Measurements from ENCODE around the gene CEP112. TPM values are rescaled to one million over a fixed set of nuclear protein-coding genes. Genes with fewer than 3 reads are reported as not detected.

The CEP112 gene
- total and polyA plus RNA-seq, 9 of the 15 experiments (the other 6 are each of a cell fraction or from before 2014, with no cell fraction given): 0.84 TPM; not detected in 8

- TF ChIP-seq, protein P1, sequence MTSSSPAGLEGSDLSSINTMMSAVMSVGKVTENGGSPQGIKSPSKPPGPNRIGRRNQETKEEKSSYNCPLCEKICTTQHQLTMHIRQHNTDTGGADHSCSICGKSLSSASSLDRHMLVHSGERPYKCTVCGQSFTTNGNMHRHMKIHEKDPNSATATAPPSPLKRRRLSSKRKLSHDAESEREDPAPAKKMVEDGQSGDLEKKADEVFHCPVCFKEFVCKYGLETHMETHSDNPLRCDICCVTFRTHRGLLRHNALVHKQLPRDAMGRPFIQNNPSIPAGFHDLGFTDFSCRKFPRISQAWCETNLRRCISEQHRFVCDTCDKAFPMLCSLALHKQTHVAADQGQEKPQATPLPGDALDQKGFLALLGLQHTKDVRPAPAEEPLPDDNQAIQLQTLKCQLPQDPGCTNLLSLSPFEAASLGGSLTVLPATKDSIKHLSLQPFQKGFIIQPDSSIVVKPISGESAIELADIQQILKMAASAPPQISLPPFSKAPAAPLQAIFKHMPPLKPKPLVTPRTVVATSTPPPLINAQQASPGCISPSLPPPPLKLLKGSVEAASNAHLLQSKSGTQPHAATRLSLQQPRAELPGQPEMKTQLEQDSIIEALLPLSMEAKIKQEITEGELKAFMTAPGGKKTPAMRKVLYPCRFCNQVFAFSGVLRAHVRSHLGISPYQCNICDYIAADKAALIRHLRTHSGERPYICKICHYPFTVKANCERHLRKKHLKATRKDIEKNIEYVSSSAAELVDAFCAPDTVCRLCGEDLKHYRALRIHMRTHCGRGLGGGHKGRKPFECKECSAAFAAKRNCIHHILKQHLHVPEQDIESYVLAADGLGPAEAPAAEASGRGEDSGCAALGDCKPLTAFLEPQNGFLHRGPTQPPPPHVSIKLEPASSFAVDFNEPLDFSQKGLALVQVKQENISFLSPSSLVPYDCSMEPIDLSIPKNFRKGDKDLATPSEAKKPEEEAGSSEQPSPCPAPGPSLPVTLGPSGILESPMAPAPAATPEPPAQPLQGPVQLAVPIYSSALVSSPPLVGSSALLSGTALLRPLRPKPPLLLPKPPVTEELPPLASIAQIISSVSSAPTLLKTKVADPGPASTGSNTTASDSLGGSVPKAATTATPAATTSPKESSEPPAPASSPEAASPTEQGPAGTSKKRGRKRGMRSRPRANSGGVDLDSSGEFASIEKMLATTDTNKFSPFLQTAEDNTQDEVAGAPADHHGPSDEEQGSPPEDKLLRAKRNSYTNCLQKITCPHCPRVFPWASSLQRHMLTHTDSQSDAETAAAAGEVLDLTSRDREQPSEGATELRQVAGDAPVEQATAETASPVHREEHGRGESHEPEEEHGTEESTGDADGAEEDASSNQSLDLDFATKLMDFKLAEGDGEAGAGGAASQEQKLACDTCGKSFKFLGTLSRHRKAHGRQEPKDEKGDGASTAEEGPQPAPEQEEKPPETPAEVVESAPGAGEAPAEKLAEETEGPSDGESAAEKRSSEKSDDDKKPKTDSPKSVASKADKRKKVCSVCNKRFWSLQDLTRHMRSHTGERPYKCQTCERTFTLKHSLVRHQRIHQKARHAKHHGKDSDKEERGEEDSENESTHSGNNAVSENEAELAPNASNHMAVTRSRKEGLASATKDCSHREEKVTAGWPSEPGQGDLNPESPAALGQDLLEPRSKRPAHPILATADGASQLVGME (CRISPR knock-in tag; IDR thresholded peaks at IDR 0.05): no peak
- no peak for TF ChIP-seq ZNF197 (CRISPR knock-in tag; IDR thresholded peaks at IDR 0.05; ENCODE audit: low read depth)
- no peak for TF ChIP-seq ZNF79 (CRISPR knock-in tag; IDR thresholded peaks at IDR 0.05; ENCODE audit: low read depth)
Observed at GRCh38 chr17:65820811-65821210, 371.1 kb downstream of the CEP112 start (continued).

DNA sequence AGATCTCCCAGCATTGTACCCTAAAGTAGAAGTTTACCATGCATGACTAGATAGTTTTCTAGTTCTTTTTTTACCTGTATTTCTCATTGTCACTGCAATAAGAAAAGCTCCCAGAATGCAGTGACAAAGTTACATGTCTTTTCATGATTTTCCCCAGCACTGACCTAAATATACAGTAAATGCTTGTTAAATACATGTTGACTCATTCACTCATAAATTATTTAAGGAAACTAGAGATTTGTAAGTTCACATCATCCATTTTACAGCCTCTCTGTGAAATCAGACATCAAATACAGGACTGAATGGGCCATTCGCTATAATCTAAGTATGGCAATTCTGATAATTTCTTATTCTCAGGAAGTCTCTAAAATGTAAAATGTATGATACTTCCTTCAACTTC is 371.6 kb downstream of the CEP112 start:
- ATAC-seq (no peak), DNase-seq (ENCODE audit: extremely low read depth in 1 of 4, low spot score in 3 of 4) (no peak), FAIRE-seq (no peak)
- BruUV-seq (replicated peaks): no TSS peak
- H2AFZ ChIP-seq (ENCODE audit: low read depth, low read length): no peak overlapping the region
- H3K9ac ChIP-seq (ENCODE audit: insufficient read depth in 1 of 2, low read depth in 2 of 2, low read length in 2 of 2): no peak overlapping the region
- H3K79me2 ChIP-seq (ENCODE audit: control insufficient read depth, insufficient read depth, low read length): no peaks in the 10 kb centered on the region
- ChIA-PET CTCF (ENCODE audit: low intra/inter-chr PET ratio) (no interaction called here), POLR2A (no interaction called here)
- H3K27me3 ChIP-seq (ENCODE audit: control insufficient read depth in 2 of 2, insufficient read depth in 2 of 2, low read length in 2 of 2): no peaks in the 10 kb centered on the region
- WGBS (ENCODE audit: insufficient coverage, low coverage, missing lambda C conversion rate): 0% methylated on average over 1 of the region's 1 CpG
- no peak overlapping the region for H3K4me2 ChIP-seq (ENCODE audit: insufficient read depth, low read length)
- H3K27ac ChIP-seq (ENCODE audit: extremely low read depth, low read depth, low read length): no peak overlapping the region
- H3K4me1 ChIP-seq (replicated peaks in 1 of 2; ENCODE audit: control insufficient read depth in 2 of 2, insufficient read depth in 2 of 2, low read length in 2 of 2): no peaks in the 10 kb centered on the region
- no peaks in the 10 kb centered on the region for H3K9me3 ChIP-seq (replicated peaks; ENCODE audit: control insufficient read depth, insufficient read depth, low read depth, low read length)
- in situ Hi-C loops (cut with MboI) (no loop called here), intact Hi-C loops (cut with micrococcal nuclease) (no loop called here)
- no peaks in the 10 kb centered on the region for H3K9me1 ChIP-seq (ENCODE audit: control insufficient read depth, insufficient read depth, low read length)
- no peaks in the 10 kb centered on the region for H4K20me1 ChIP-seq (replicated peaks; ENCODE audit: control insufficient read depth, insufficient read depth, low read length)
- no peaks in the 10 kb centered on the region for H3K36me3 ChIP-seq (ENCODE audit: control insufficient read depth, insufficient read depth, low read length)
- H3K4me3 ChIP-seq: no peak overlapping the region
- TF ChIP-seq CHD1 (IDR thresholded peaks at IDR 0.05; ENCODE audit: low read length) (no peak), HDAC8 (tag; IDR thresholded peaks at IDR 0.05) (no peak), ZBTB49 (CRISPR knock-in tag; IDR thresholded peaks at IDR 0.05; ENCODE audit: borderline replicate concordance) (no peak), SMARCB1 (IDR thresholded peaks at IDR 0.05; ENCODE audit: insufficient read length, low read depth) (no peak), FOXJ3 (CRISPR knock-in tag; IDR thresholded peaks at IDR 0.05) (no peak)
- TF ChIP-seq, protein P2, sequence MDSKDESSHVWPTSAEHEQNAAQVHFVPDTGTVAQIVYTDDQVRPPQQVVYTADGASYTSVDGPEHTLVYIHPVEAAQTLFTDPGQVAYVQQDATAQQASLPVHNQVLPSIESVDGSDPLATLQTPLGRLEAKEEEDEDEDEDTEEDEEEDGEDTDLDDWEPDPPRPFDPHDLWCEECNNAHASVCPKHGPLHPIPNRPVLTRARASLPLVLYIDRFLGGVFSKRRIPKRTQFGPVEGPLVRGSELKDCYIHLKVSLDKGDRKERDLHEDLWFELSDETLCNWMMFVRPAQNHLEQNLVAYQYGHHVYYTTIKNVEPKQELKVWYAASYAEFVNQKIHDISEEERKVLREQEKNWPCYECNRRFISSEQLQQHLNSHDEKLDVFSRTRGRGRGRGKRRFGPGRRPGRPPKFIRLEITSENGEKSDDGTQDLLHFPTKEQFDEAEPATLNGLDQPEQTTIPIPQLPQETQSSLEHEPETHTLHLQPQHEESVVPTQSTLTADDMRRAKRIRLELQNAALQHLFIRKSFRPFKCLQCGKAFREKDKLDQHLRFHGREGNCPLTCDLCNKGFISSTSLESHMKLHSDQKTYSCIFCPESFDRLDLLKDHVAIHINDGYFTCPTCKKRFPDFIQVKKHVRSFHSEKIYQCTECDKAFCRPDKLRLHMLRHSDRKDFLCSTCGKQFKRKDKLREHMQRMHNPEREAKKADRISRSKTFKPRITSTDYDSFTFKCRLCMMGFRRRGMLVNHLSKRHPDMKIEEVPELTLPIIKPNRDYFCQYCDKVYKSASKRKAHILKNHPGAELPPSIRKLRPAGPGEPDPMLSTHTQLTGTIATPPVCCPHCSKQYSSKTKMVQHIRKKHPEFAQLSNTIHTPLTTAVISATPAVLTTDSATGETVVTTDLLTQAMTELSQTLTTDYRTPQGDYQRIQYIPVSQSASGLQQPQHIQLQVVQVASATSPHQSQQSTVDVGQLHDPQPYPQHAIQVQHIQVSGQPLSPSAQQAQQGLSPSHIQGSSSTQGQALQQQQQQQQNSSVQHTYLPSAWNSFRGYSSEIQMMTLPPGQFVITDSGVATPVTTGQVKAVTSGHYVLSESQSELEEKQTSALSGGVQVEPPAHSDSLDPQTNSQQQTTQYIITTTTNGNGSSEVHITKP (IDR thresholded peaks at IDR 0.05; ENCODE audit: partially characterized antibody): no peak
